Activated CD8-positive, alpha-beta memory T cell treated with anti-CD3 and anti-CD28 coated beads, Interleukin-2, amount 50 U/mL, for 24 hours (primary cell): ENCODE results near the gene SOCS7.
A peak's percentile ranks its signal among the peaks of the same experiment; 100 is the strongest.

Source experiments
- DNase-seq: peaks from one replicate; pipeline ENCODE4 v3.0.0-alpha.2; 2020; ENCODE audit errors: extremely low read depth

The SOCS7 gene

GRCh38 chr17:38336838-38337237, 14.8 kb upstream of the SOCS7 start:
- DNase-seq: no peak

- DNase-seq: no peak
Observed at GRCh38 chr17:38338053-38338452, 13.6 kb upstream of the SOCS7 start.

GRCh38 chr17:38338535-38338934, 13.1 kb upstream of the SOCS7 start:
- DNase-seq: no peak

GRCh38 chr17:38339891-38340290, 11.8 kb upstream of the SOCS7 start:
- no peak for DNase-seq

GRCh38 chr17:38341035-38341721, 10.5 kb upstream of the SOCS7 start:
- DNase-seq: no peak

GRCh38 chr17:38342886-38343607, 8.6 kb upstream of the SOCS7 start:
- no peak for DNase-seq

GRCh38 chr17:38343608-38344419, 7.8 kb upstream of the SOCS7 start, which contains the start of gene GPR179:
Gene GPR179 (minus strand): TSS chr17:38343956. CDS start chr17:38343789, 167 bp downstream.
- DNase-seq: no peak

- no peak for DNase-seq
Observed at GRCh38 chr17:38344420-38344745, 7.3 kb upstream of the SOCS7 start.

GRCh38 chr17:38345743-38346142, 5.9 kb upstream of the SOCS7 start:
- DNase-seq: no peak

GRCh38 chr17:38349097-38349730, 2.4 kb upstream of the SOCS7 start:
- peak; percentile 71 for DNase-seq

- no peak for DNase-seq
Observed at GRCh38 chr17:38350035-38350434, 1.6 kb upstream of the SOCS7 start.

- no peak for DNase-seq
Observed at GRCh38 chr17:38352245-38353085, 821 bp downstream of the SOCS7 start.

GRCh38 chr17:38353086-38353604, 1.5 kb downstream of the SOCS7 start:
- no peak for DNase-seq

GRCh38 chr17:38353668-38354067, 2.0 kb downstream of the SOCS7 start:
- no peak for DNase-seq

- no peak for DNase-seq
Observed at GRCh38 chr17:38354466-38354865, 2.8 kb downstream of the SOCS7 start.

- no peak for DNase-seq
Observed at GRCh38 chr17:38355251-38355650, 3.6 kb downstream of the SOCS7 start.

- DNase-seq: no peak
Observed at GRCh38 chr17:38357486-38358123, 6.0 kb downstream of the SOCS7 start.

- DNase-seq: no peak
Observed at GRCh38 chr17:38358586-38359513, 7.2 kb downstream of the SOCS7 start.

GRCh38 chr17:38361694-38362465, 10.2 kb downstream of the SOCS7 start:
- DNase-seq: no peak
